HK-2 (cell line): ENCODE measurements around the gene CST9L.

ENCODE experiments used
- DNase-seq: peaks from one replicate; pipeline ENCODE4 v3.0.0-alpha.2; 2018; ENCODE audit not compliant: unreplicated experiment

CST9L gene

GRCh38 chr20:23568320-23568970 lies at the start of gene CST9L:
Gene CST9L, minus strand, starts transcription at chr20:23568484. Its CDS starts 34 bp downstream, at chr20:23568450.
- DNase-seq = no peak

DNA sequence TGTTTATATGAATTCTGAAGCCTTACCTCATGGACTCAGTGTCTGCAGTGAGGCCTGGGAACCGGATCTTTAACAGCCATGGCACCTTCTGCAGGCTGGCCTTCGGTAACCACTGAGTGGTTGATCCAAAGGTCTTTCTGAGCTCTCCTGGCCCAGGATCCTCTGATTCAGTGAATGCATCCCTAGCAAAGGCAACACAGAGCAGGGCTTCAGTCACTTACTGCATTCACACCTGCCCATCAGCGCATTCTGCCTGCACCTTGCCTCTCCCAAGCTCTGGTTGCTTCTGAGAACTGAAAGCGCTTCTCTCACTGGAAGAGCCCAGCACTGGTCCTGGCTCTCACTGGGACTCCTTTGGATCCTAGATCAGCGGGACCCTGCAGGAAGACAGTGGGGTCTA lies 45.9 kb upstream of the CST9L start:
- DNase-seq = no peak

DNA sequence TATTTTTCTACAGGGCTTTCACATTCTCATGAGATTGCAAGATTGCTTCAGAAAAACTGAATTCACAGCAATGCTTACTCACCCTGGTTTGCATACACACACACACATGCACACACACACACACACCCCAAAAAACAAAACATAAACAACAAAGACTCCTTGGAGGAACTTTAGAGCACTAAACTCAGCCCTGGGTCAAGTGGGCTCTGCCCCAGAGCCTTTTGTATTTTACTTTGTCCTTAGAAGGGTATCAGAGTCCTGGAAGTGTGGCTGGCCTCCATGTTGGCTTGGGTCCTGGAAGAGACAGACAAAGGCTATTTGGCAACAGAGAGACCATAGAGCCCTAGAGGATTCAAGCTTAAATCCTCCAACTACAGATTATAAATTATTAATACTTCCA lies 45.4 kb upstream of the CST9L start:
- no peak for DNase-seq

DNA sequence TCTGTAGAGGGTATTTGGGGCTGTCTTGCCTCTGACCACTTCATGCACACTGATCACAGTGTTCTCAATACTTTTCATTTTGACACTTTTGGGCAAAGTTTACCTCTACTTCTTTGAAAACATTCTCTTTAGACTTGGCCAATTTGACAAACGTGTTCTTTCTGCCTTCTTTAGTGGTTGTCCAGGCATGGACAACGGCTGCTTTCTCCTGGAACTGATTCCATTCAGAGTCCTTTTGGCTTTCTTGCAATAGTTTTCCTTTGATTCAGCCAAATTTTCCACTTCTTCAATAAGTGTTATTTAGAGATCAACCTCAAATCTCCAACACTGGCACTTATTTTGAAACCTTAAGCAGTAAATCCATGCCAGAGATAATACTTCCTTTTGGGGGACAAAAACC lies 44.1 kb upstream of the CST9L start:
- no peak for DNase-seq

DNA sequence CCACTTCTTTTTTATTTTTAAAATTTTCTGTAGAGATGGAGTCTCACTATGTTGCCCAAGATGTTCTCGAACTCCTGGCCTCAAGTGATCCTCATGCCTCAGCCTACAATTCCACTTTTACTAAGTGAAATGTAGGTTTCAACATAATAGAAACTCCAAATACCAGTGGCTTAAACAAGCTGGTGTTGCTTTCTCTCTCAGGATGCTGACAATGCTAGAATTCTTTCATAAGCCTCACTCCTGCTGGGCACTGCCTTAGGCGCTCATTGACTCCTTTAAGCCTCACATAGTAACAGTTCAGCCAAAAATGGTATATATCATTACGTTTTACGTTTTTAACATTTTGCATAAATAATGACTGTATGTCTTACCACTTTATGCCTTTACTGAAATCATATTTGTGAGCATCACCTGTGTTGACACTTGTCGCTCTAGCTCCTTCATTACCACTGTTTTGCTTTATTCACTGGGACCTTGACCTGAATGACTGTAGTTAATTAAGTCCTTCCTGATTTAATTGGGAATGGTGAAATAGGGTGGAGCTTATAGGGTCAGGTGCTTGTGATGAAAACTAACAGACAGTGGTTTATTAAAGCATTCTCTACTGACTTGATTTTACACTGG lies 41.3 kb upstream of the CST9L start:
- DNase-seq = no peak

- no peak for DNase-seq
Observed at GRCh38 chr20:23608251-23608846, 40.1 kb upstream of the CST9L start.

DNA sequence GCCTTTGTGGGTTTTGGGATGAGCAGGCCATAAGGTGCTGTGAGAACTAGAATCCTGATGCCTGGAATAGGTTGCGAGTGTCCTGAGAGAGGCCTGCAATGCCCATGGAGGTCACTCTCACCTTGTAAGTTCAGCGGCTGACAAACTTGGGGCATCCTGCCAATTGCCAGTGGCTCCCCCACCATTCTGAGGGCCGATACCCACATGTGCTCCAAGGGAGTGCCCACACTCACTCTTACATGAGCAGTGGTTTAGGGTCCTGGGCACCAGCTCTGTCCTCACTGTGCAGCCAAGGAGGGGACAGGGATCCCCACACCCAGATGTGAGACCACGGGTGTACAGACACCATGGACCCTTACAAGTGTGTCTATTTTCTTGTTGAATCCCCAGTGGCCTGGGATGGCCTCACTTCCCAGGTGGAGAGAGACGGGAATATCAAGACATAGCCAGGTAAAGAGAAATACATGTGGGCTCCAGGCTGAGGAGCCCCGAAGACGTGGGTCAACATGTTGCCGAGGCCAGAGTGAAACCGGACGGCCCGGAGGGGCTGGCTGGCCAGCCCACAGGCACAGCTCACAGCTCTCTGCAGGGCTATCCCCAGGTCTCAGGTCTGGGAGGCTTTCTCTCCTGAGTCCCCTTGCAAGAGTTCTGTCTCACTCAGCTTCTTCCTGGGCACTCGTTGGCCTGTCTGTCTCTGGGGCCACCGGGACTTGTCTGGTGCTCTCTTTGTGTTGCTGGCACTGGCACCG lies 39.4 kb upstream of the CST9L start:
- DNase-seq = no peak

- peak; percentile 75 for DNase-seq
Observed at GRCh38 chr20:23606652-23607049, 38.4 kb upstream of the CST9L start.

DNA sequence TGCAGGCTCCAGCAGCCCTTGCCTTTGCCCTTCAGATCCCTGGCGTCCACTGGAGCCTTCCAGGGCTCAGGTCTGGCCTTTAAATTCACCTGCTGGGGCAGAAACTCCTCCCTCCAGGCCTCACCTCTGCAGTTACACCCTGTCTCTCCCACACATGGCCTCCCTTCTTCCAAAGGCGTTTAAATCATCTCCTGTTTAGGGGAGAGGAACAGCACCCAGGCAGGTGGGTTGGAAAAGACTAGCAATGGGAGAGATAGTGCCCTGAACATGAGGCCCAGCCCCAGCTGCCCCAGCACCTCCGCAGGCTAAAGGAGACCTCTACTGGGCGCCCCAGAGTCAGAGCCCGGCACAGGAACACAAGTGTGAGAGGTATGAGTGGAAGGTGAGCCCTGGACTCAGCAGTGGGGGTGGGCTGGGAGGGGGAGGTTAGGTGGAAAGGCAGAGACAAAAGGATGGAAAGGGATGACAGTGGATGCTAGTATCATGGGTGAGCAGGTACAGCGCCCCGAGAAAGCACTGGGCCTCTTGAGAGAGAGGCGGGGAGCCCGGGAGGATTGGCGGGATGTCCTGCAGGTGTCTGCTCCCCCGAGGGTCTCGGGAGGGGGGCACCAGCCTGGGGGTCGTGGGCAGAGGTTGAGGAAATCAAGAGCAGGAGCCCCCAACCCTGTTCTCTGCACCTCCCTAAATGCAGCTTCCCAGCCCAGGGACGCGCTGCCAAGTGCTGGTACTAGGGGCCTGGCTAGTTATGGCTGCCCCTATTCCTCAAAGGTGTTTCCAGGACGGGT lies 37.8 kb upstream of the CST9L start, which contains the start of gene CST9:
TSS of gene CST9 (minus strand) at position 51 of the 785 bp plus-strand sequence. CDS start 53 bp downstream, outside the sequence.
- DNase-seq = no peak

DNA sequence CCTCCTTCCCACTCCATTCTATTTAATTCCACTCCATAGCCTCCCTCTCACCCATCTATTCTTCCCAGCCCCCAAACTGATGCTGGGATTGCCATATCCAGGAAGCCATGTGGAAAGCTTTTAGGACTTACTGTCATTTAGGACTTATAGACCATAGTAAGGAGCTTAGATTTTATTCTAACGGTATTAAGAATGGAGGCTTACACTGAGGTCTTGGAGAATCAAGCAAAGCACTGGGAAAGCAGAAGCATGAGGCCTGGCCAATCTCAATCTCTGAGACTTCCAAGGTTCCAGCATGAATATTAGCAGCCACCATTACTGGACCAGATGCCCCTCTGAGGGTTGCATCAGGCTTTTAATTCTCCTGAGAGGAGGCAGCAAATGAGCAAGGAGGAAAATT lies 36.0 kb upstream of the CST9L start:
- no peak for DNase-seq

DNA sequence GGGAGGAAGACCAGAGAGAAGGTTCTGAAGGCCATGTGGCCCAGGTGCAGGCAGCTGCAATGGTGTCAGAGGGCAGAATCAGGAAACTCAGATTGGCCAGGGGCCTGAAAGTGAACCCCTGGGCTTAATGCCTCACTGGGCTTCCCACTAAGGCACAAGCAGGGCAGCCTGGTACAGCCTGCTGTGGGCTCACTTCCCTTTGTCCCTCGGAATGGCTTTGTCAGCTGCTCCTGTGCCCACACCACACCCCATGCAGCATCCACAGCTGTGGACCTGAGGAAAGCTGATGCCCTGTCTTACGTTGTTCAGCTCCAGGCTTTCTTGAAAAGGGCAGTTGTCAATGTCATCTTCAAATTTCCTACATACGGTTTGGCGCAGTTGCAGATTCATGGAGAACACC lies 35.0 kb upstream of the CST9L start:
- DNase-seq = no peak

DNA sequence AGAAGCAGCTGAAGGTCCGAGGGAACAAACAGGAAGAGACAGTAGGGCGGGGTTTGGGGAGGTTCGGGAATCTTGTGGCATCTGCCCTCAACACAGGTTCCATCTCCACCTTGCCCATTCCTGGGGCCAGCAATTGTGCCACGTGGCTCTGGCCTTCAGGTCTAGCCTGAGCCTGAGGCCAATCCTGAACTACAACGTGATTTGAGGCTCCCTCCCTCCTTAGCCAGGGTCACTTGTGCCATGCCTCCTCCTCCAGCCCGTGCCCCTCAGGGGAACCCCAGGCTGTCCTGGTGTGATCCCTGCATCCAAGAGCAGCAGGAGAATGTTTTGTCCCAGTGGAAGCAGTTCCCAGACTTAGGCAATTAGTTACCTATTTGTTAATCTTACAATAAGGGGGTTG lies 34.4 kb upstream of the CST9L start:
- DNase-seq = no peak

GRCh38 chr20:23602241-23602640 lies 34.0 kb upstream of the CST9L start:
- DNase-seq = no peak

DNA sequence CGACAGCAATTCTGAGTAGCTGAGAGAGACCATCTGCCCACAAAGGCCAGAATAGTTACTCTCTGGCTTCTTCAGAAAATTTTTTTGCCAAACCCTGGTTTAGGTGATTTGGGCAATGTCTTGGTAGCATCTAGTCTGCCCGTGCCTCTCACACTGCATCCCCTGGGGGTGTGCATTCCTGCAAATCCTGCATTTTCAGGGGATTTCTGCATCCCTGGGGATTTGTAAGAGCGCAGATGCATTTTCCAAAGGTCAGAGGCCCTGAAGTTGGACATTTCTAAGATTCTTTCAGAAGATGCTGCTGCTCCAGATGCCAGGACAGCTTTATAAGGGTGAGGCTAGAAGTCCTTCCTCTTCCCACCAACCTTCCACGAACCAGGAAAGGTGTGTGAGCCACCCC lies 33.4 kb upstream of the CST9L start:
- DNase-seq = no peak

- no peak for DNase-seq
Observed at GRCh38 chr20:23598481-23598880, 30.2 kb upstream of the CST9L start.

DNA sequence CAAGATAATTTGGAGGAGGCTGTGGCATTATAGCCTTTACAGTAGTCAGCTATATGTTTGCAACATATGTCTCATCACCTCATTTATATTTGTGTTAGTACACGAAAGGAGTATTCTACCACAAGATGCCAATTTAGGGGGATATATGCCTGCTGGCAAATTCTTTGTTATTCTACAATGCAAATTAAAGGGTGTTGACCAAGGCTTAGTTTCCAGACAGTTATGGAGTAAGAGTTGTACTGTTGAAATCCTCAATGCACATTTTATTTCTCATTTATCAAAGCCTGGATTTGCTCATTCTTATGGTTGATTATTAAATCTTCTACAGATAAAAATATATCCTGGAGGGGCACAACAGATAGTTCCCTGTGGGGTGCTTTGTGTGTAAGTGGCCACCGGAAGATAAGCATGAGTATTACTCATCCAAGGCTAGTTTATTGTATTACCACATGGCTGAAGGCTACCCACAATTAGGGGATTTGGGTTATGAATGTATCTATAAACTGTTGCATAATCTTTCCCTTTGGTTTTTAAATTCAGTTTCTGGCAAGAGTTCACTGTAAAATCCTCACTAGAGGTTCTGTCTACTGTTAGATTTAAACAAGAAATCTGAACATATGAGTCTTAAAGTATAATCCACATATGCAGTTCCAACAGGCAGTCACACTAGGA lies 28.4 kb upstream of the CST9L start:
- DNase-seq = no peak

DNA sequence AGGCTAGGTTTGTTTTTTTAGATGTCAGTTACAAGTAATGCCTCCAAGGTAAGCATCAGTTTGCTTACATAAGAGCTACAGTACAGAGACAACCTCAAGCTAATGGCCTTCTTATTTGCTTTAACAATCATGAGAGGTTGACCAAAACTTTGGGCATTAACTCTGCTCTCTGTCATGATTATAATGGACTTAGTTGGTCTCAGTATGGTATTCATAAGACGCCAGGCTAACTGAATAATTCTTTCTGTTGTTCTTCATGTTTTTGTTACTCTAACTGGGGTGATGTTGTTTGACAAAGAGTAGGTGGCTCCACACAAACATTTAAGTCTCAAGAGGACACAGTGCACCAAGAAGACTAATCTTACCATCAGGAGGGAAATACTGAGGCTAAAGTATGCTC lies 27.7 kb upstream of the CST9L start:
- DNase-seq = no peak

- DNase-seq = no peak
Observed at GRCh38 chr20:23588434-23589403, 20.4 kb upstream of the CST9L start.

GRCh38 chr20:23587631-23588030 lies 19.3 kb upstream of the CST9L start:
- no peak for DNase-seq
